Measurements from ENCODE around the gene TDRD6.

- TF ChIP-seq POLR2A (IDR thresholded peaks at IDR 0.05; ENCODE audit: low read length) (no peak), GATA1 (IDR thresholded peaks at IDR 0.05; ENCODE audit: low read depth, low read length) (no peak)
These were observed 32.7 kb downstream of the TDRD6 start for GRCh38 chr6:46720401-46720800.

Measured in erythroblast (primary cell).